LHCN-M2 (cell line): ENCODE data around the gene CFAP157. TPM values are rescaled to one million over a fixed set of nuclear protein-coding genes. Genes with fewer than 3 reads are reported as not detected.

ENCODE experiments used
- DNase-seq: peaks from one replicate; pipeline ENCODE4 v3.0.0-alpha.2; 2012; ENCODE audit warnings: low read depth
- total RNA-seq: library from RNA; depleted of rRNA; stranded (reverse); fragments of >200 nt; gene quantifications from 2 replicates; pipeline ENCODE4 v1.2.3, GENCODE V29; 2014; rRNA removed

Gene CFAP157
- total RNA-seq, 1 experiment from 2014 or later, result not detected

DNA sequence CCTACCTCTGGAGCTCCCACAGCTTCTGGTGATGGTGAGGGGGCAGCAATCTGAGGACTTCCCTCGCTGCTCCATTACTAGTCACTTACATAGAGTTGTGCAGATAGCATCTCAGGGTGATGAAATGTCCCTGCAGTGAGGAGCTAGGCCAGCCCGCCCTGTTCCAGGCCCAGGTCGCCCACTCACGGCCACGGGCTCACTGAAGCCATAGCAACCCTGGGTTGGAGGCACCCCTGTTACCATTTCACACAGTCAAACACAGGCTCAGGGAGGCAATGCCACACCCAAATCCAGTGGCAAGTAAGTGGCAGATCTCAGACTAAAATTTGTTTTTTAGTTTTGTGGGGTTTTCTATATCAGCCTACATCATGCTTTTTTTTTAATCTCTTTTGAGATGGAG is 52.1 kb downstream of the CFAP157 start:
- no peak for DNase-seq

DNA sequence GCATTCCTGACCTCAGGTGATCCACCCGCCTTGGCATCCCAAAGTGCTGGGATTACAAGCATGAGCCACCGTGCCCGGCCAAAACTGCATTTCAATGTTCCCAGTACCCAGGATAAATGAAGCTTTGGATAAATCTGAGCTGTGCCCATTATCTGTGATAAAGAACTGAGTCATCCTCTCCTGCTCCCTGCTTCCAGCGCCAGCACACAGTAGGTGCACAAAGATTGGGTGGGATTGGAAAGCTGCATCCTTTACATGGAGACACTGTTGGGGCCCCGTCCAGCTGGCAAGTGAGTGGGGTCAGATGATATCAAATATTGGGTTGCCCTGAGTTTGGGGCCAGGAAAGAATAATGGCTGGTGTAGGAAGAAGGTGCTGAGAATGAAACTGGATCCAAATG is 54.3 kb downstream of the CFAP157 start:
- DNase-seq, result no peak

DNA sequence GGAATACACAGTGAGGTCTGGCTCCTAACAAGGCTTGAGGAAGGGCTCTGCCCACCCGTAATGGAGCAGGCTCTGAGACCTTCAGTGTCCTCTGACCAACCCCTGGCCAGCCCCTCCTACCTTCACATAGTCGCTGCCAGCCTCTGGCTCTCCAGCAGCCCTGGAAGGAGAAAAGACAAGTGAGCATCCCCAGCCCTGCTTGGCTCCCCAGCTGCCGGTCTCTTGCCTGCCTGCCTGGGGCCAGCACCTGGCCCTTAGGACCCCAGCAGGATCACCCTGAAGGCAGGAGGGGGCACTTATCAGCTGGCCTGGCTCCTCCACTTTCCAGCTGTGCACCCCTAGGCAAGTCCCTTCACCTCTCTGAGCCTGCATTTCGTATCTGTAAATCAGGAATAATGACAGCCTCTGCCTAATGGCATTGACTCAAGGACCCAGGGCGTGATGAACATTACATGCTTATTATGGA is 54.7 kb downstream of the CFAP157 start:
- DNase-seq, result no peak

DNA sequence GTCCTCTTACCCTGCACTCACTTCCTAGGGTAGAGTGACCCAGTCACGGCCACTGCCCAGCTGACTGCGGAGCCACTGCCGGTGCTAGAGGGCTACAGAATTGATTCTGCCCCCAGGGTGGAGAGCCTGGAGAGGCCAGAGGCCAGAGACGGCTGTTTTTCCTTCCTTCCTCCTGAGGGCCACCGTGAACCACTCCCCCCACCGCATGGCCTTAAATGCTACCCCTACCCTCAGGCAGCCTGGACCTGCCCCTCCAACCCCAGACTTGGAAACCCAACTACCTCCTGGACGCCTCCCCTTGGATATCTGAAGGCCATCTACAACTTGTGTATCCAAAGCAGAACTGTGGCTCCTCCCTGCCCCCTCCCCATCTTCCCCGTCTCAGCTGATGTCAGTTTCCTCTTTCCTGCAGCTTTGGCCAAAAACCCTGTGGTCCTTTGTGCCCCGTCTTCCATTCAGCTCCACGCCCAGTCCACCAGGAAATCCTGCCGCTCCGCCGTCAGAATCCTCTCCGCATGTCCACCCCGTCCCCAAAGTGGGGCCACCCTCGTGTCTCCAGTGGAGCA is 55.4 kb downstream of the CFAP157 start:
- no peak for DNase-seq

DNA sequence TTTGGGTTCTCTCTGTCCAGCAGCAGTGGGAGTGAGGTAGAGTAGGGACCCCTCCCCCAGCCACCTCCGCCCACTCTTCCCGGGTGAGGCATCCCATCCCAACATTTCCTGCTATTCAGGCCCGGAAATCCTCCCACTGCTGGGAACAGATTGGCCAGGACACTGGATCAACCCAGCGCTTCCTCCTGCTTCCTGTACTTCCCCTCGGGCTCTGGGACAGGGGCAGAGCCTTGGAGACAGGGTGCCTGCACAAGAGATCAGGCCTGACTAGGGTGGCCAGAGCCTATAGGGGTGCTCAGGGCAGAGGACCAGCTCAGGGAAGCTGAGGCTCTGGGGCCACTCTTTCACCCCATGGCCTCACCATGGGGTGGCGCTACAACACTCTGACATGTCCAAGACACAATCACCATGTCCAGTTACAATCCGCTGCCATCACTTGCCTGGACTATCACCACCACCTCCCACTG is 57.2 kb downstream of the CFAP157 start:
- no peak for DNase-seq

DNA sequence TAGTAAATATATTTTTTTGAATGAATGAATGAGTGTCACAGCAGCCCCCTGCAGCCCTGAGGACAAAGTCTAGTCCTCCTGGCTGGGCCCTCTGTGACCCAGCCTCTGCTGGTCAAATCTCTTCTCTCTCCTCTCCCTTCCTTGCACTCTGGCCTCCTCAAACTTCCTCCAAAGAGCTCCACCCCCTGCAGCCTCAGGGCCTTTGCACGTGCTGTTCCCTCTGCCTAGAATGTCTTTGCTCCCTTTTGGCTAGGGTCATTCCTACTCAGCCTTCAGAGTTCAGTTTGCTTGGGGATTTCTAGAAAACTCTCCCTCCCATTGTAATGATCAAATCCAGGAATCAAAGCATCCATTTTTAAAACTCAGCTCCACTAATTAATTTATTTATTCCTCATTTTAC is 58.6 kb downstream of the CFAP157 start:
- DNase-seq, result no peak

Other genes starting within 250 kb of the CFAP157 start
- 40.4 and 98.0 TPM in 2 replicates for gene STXBP1, start 94.7 kb upstream of the CFAP157 start, total RNA-seq
- gene PTRH1, start 8.7 kb downstream of the CFAP157 start, total RNA-seq, result 23.9 and 28.8 TPM in 2 replicates
- not detected in 2 replicates for gene TTC16, start 9.1 kb downstream of the CFAP157 start, total RNA-seq
- 10.4 and 10.5 TPM in 2 replicates for gene TOR2A, start 28.3 kb downstream of the CFAP157 start, total RNA-seq
- not detected in 2 replicates for gene SH2D3C, start 71.7 kb downstream of the CFAP157 start, total RNA-seq
- 36.6 and 37.0 TPM in 2 replicates for gene CDK9, start 79.0 kb downstream of the CFAP157 start, total RNA-seq
- 94.1 and 104 TPM in 2 replicates for gene FPGS, start 95.9 kb downstream of the CFAP157 start, total RNA-seq
- gene ENG, start 147.7 kb downstream of the CFAP157 start, total RNA-seq, result 47.5 and 48.3 TPM in 2 replicates
- gene AK1, start 170.7 kb downstream of the CFAP157 start, total RNA-seq, result 75.1 and 85.0 TPM in 2 replicates
- 105 and 110 TPM in 2 replicates for gene ST6GALNAC6, start 192.6 kb downstream of the CFAP157 start, total RNA-seq
- 41.6 and 50.9 TPM in 2 replicates for gene ST6GALNAC4, start 210.1 kb downstream of the CFAP157 start, total RNA-seq
- 2.0 and 2.6 TPM in 2 replicates for gene PIP5KL1, start 223.8 kb downstream of the CFAP157 start, total RNA-seq
- gene DPM2, start 230.9 kb downstream of the CFAP157 start, total RNA-seq, result 29.0 and 29.5 TPM in 2 replicates